OCI-LY1 (cell line): ENCODE data around the gene MCF2L2.

ENCODE experiments used
- CTCF ChIP-seq: fragments of 200-600 bp; sonication (generic), shearing (Covaris generic); IDR thresholded peaks from 2 replicates; pipeline ENCODE4 v1.5.1; 2017; ENCODE audit warnings: mild to moderate bottlenecking, antibody characterized with exemption, low read length, moderate library complexity, mixed read lengths
- EZH2 ChIP-seq: fragments of 200-600 bp; sonication (generic), shearing (Covaris generic); IDR thresholded peaks from 2 replicates; pipeline ENCODE4 v1.8.0; 2017; ENCODE audit warnings: borderline replicate concordance, mixed run types, mild to moderate bottlenecking, antibody characterized with exemption, low read length, moderate library complexity, mixed read lengths

GRCh38 chr3:183148056-183148455, 280.4 kb downstream of the MCF2L2 start:
- TF ChIP-seq CTCF (no peak), EZH2 (no peak)
